Natural killer cell (primary cell): ENCODE measurements around the gene DNAJB14. TPM values are rescaled to one million over a fixed set of nuclear protein-coding genes. Genes with fewer than 3 reads are reported as not detected.

Experiments used
- ATAC-seq, 3 donors: fragments of 150-1000 bp in 2 of 3; fragments of 200-7000 bp in 1 of 3; cut with Tn5 transposase; 1 replicate in 1 of 3; 2 replicates in 2 of 3; pipeline ENCODE4 v1.10.0; 2021; ENCODE audit warnings: mild to moderate bottlenecking in 2 of 3, moderate library complexity in 2 of 3
- DNase-seq, 2 donors: peaks; one replicate each; pipeline versions ENCODE4 v3.0.0 to v3.0.0-alpha.2; 2013 to 2021; ENCODE audit warnings: mixed read lengths in 1 of 2
- H3K27ac ChIP-seq: one replicate; pipeline ENCODE4 v1.5.1; 2013; ENCODE audit warnings: mild to moderate bottlenecking, low read length
- H3K27me3 ChIP-seq: one replicate; pipeline ENCODE4 v1.6.1; 2013; ENCODE audit warnings: low read length; ENCODE audit not compliant: control insufficient read depth, insufficient read depth
- H3K36me3 ChIP-seq: one replicate; pipeline ENCODE4 v1.6.1; 2013; ENCODE audit warnings: low read length; ENCODE audit not compliant: control insufficient read depth, insufficient read depth
- H3K4me1 ChIP-seq: one replicate; pipeline ENCODE4 v1.6.1; 2013; ENCODE audit warnings: low read length; ENCODE audit not compliant: control insufficient read depth, insufficient read depth
- H3K4me3 ChIP-seq: one replicate; pipeline ENCODE4 v1.5.1; 2013; ENCODE audit warnings: low read length
- H3K9me3 ChIP-seq: one replicate; pipeline ENCODE4 v1.6.1; 2013; ENCODE audit warnings: low read length; ENCODE audit not compliant: control insufficient read depth, insufficient read depth
- H3K27ac Mint-ChIP-seq, 2 donors: one replicate each; pipeline ENCODE4 v1.8.0; 2022; ENCODE audit warnings: mild to moderate bottlenecking in 2 of 2, mixed read lengths in 2 of 2, moderate library complexity in 1 of 2
- H3K27me3 Mint-ChIP-seq, 2 donors: one replicate each; pipeline ENCODE4 v1.8.0; 2022; ENCODE audit warnings: low read depth in 2 of 2, mixed read lengths in 2 of 2
- H3K36me3 Mint-ChIP-seq: one replicate; pipeline ENCODE4 v1.8.0; 2022; ENCODE audit warnings: mixed read lengths
- H3K4me1 Mint-ChIP-seq, 2 donors: one replicate each; pipeline ENCODE4 v1.8.0; 2022; ENCODE audit warnings: mixed read lengths in 2 of 2
- H3K4me3 Mint-ChIP-seq: one replicate; pipeline ENCODE4 v1.8.0; 2022; ENCODE audit warnings: mild to moderate bottlenecking, moderate library complexity, mixed read lengths
- H3K9me3 Mint-ChIP-seq, 2 donors: one replicate each; pipeline ENCODE4 v1.8.0; 2022; ENCODE audit warnings: mixed read lengths in 2 of 2
- CTCF ChIP-seq: fragments of 200-600 bp; IDR thresholded peaks from one replicate; pipeline ENCODE4 v1.8.0; 2022; ENCODE audit warnings: antibody characterized with exemption
- WGBS: methylation state at CpG from one replicate; pipeline ENCODE4 v1.1.7; 2013; ENCODE audit warnings: missing lambda C conversion rate; ENCODE audit not compliant: insufficient coverage; 5-methylcytosine and 5-hydroxymethylcytosine counted together
- intact Hi-C: fragments of 100-400 bp; cut with micrococcal nuclease; formaldehyde crosslinking; loops from one replicate; pipeline ENCODE4 v1.14.2; 2022
- total RNA-seq, 4 donors: library from RNA; stranded (reverse); fragments of 120-200 nt in 1 of 4; gene quantifications; one replicate each; pipeline versions ENCODE4 v1.2.3 to v1.2.4, GENCODE V29; 2013 to 2022

The DNAJB14 gene
- total RNA-seq, 3 donors from 2014 or later (not counting 1 experiment from before 2014, with no cell fraction given), result 81.0 to 90.0 (median 86.1) TPM

- no peak overlapping the region for H3K4me3 Mint-ChIP-seq
- H3K27ac Mint-ChIP-seq, result no peak overlapping the region
- no peaks in the 10 kb centered on the region for H3K9me3 Mint-ChIP-seq
- Histone ChIP-seq H3K4me3 (no peak overlapping the region), H3K4me1 (no peaks in the 10 kb centered on the region), H3K27ac (no peak overlapping the region), H3K27me3 (no peaks in the 10 kb centered on the region), H3K9me3 (no peaks in the 10 kb centered on the region), H3K36me3 (no peaks in the 10 kb centered on the region)
- no peak for TF ChIP-seq CTCF
- H3K4me1 Mint-ChIP-seq, result peaks cover 0 to 11% of the 10 kb centered on the region in 2 donors
- no peaks in the 10 kb centered on the region for H3K27me3 Mint-ChIP-seq
- DNase-seq (no peak), ATAC-seq (no peak)
- no peaks in the 10 kb centered on the region for H3K36me3 Mint-ChIP-seq
- intact Hi-C loops, result no loop called here
- WGBS, result 94% methylated on average over 1 of the region's 1 CpG
Measured at GRCh38 chr4:99853999-99854398, 92.4 kb downstream of the DNAJB14 start.

GRCh38 chr4:99853190-99853589, 93.2 kb downstream of the DNAJB14 start:
- Histone ChIP-seq H3K27me3 (no peaks in the 10 kb centered on the region), H3K27ac (no peak overlapping the region), H3K4me3 (no peak overlapping the region), H3K4me1 (no peaks in the 10 kb centered on the region), H3K9me3 (no peaks in the 10 kb centered on the region), H3K36me3 (no peaks in the 10 kb centered on the region)
- DNase-seq (no peak), ATAC-seq (no peak)
- H3K27me3 Mint-ChIP-seq, result no peaks in the 10 kb centered on the region
- 89% methylated on average over 2 of the region's 3 CpGs for WGBS
- intact Hi-C loops, result no loop called here
- no peak overlapping the region for H3K27ac Mint-ChIP-seq
- H3K9me3 Mint-ChIP-seq, result no peaks in the 10 kb centered on the region
- no peak for TF ChIP-seq CTCF
- H3K4me3 Mint-ChIP-seq, result no peak overlapping the region
- H3K36me3 Mint-ChIP-seq, result no peaks in the 10 kb centered on the region
- peaks cover 0 to 11% of the 10 kb centered on the region in 2 donors for H3K4me1 Mint-ChIP-seq

- Histone ChIP-seq H3K4me3 (no peak overlapping the region), H3K27ac (no peak overlapping the region), H3K9me3 (no peaks in the 10 kb centered on the region), H3K36me3 (no peaks in the 10 kb centered on the region), H3K27me3 (no peaks in the 10 kb centered on the region), H3K4me1 (no peaks in the 10 kb centered on the region)
- peaks cover 0 to 11% of the 10 kb centered on the region in 2 donors for H3K4me1 Mint-ChIP-seq
- TF ChIP-seq CTCF, result no peak
- no peak overlapping the region for H3K27ac Mint-ChIP-seq
- DNase-seq (no peak), ATAC-seq (no peak)
- WGBS, result 88% methylated on average over 1 of the region's 3 CpGs
- no peak overlapping the region for H3K4me3 Mint-ChIP-seq
- no peaks in the 10 kb centered on the region for H3K36me3 Mint-ChIP-seq
- no peaks in the 10 kb centered on the region for H3K9me3 Mint-ChIP-seq
- H3K27me3 Mint-ChIP-seq, result no peaks in the 10 kb centered on the region
- intact Hi-C loops, result no loop called here
Measured at GRCh38 chr4:99852199-99852749, 94.1 kb downstream of the DNAJB14 start.

GRCh38 chr4:99848591-99849001, 97.8 kb downstream of the DNAJB14 start:
- TF ChIP-seq CTCF, result no peak
- no peak overlapping the region for H3K4me3 ChIP-seq
- H3K9me3 ChIP-seq, result no peaks in the 10 kb centered on the region
- ATAC-seq (no peak), DNase-seq (peak in 1 of 2 donors; percentile 24)
- H3K27ac Mint-ChIP-seq, result no peak overlapping the region
- WGBS, result 85% methylated on average over 4 of the region's 4 CpGs
- H3K4me1 ChIP-seq, result no peaks in the 10 kb centered on the region
- no peaks in the 10 kb centered on the region for H3K9me3 Mint-ChIP-seq
- H3K27ac ChIP-seq, result no peak overlapping the region
- no peak overlapping the region for H3K4me3 Mint-ChIP-seq
- H3K36me3 ChIP-seq, result no peaks in the 10 kb centered on the region
- H3K36me3 Mint-ChIP-seq, result no peaks in the 10 kb centered on the region
- no peaks in the 10 kb centered on the region for H3K27me3 Mint-ChIP-seq
- no peaks in the 10 kb centered on the region for H3K4me1 Mint-ChIP-seq
- H3K27me3 ChIP-seq, result no peaks in the 10 kb centered on the region
- intact Hi-C loops, result no loop called here
